GM12801 (cell line): ENCODE measurements around the gene SCAMP1.

Experiments
- CTCF ChIP-seq: IDR thresholded peaks from one replicate; pipeline ENCODE4 v1.5.1; 2011; ENCODE audit warnings: control low read depth; ENCODE audit not compliant: insufficient read length; ENCODE audit errors: extremely low read depth

The SCAMP1 gene

GRCh38 chr5:78472469-78473106 is 112.2 kb downstream of the SCAMP1 start:
- no peak for TF ChIP-seq CTCF

GRCh38 chr5:78473751-78474150 is 113.3 kb downstream of the SCAMP1 start:
- TF ChIP-seq CTCF: no peak

- TF ChIP-seq CTCF: no peak
Observed at GRCh38 chr5:78475370-78475769, 115.0 kb downstream of the SCAMP1 start.

GRCh38 chr5:78476795-78477194 is 116.4 kb downstream of the SCAMP1 start:
- no peak for TF ChIP-seq CTCF

GRCh38 chr5:78482948-78483347 is 122.5 kb downstream of the SCAMP1 start:
- TF ChIP-seq CTCF: no peak

GRCh38 chr5:78483809-78484521 is 123.5 kb downstream of the SCAMP1 start:
- TF ChIP-seq CTCF: no peak

GRCh38 chr5:78486218-78486617 is 125.8 kb downstream of the SCAMP1 start:
- TF ChIP-seq CTCF: no peak
